ENCODE results near the gene PDCD7.
A peak's percentile ranks its signal among the peaks of the same experiment; 100 is the strongest.

GRCh38 chr15:65087873-65088642 is 45.5 kb downstream of the PDCD7 start:
- no peak for TF ChIP-seq CTCF (IDR thresholded peaks at IDR 0.05)
- TF ChIP-seq POLR2A (IDR thresholded peaks at IDR 0.05), result peak in 1 of 4 donors; percentile 17
